ENCODE data around the gene FOXO3. TPM values are rescaled to one million over a fixed set of nuclear protein-coding genes. Genes with fewer than 3 reads are reported as not detected.

Gene FOXO3
- total and polyA plus RNA-seq, 2 of the 8 experiments (the other 6 are each of a cell fraction or from before 2014, with no cell fraction given) = 13.1 to 19.3 TPM

GRCh38 chr6:108575905-108576494 is 15.3 kb downstream of the FOXO3 start:
- Histone ChIP-seq H3K18ac (ENCODE audit: extremely low read depth, low read length) (no peak overlapping the region), H3K79me2 (ENCODE audit: control insufficient read depth in 1 of 2, insufficient read depth in 2 of 2, low read length in 2 of 2) (peaks cover 0 to 78% of the 10 kb centered on the region in 2 experiments; a peak in 3 of 4 replicates), H2AK5ac (ENCODE audit: low read depth, low read length) (no peak overlapping the region), H2BK5ac (ENCODE audit: low read depth, low read length) (no peak overlapping the region), H3K4me3 (ENCODE audit: extremely low read depth in 1 of 4, insufficient read depth in 2 of 4, low read depth in 3 of 4, low read length in 4 of 4) (no peak overlapping the region), H3K9me3 (ENCODE audit: insufficient read depth in 2 of 2, low read depth in 1 of 2, low read length in 1 of 2) (no peaks in the 10 kb centered on the region), H2BK120ac (replicated peaks; ENCODE audit: low read depth, low read length) (no peak overlapping the region), H2BK12ac (ENCODE audit: low read depth, low read length) (no peak overlapping the region), H4K91ac (replicated peaks; ENCODE audit: insufficient read length, low read length) (no peak overlapping the region), H2BK20ac (ENCODE audit: low read length) (no peak overlapping the region), H3K23me2 (ENCODE audit: low read depth, low read length) (no peaks in the 10 kb centered on the region), H2BK15ac (ENCODE audit: low read length) (no peak overlapping the region), H3K36me3 (ENCODE audit: control insufficient read depth in 2 of 4, insufficient read depth in 4 of 4, low read length in 3 of 4) (peaks cover 0 to 2% (median under 1%) of the 10 kb centered on the region in 4 experiments; a peak in 4 of 8 replicates), H3K23ac (ENCODE audit: insufficient read length) (no peak overlapping the region), H3K4me2 (ENCODE audit: insufficient read depth in 1 of 2, low read depth in 2 of 2, low read length in 2 of 2) (no peak overlapping the region), H3K79me1 (ENCODE audit: low read depth, low read length) (no peaks in the 10 kb centered on the region; the same call in none of the 2 replicates), H2AFZ (ENCODE audit: low read length) (no peak overlapping the region), H4K8ac (ENCODE audit: extremely low read depth, insufficient read depth, low read length) (no peak overlapping the region), H3K9ac (replicated peaks in 1 of 4; ENCODE audit: extremely low read depth in 1 of 4, low read depth in 3 of 4, low read length in 3 of 4) (no peak overlapping the region), H3K27ac (ENCODE audit: low read depth, low read length) (no peak overlapping the region), H3K4ac (replicated peaks; ENCODE audit: insufficient read length, low read depth, low read length) (no peak overlapping the region), H3K14ac (ENCODE audit: insufficient read length) (no peak overlapping the region), H4K20me1 (replicated peaks in 1 of 2; ENCODE audit: control insufficient read depth in 1 of 2, insufficient read depth in 2 of 2, low read length in 2 of 2) (peaks cover 0 to 2% of the 10 kb centered on the region in 2 experiments), H3K27me3 (replicated peaks in 1 of 4; ENCODE audit: control insufficient read depth in 3 of 4, extremely low read depth in 1 of 4, insufficient read depth in 3 of 4, low read length in 3 of 4) (no peaks in the 10 kb centered on the region), H4K5ac (ENCODE audit: insufficient read length, low read depth, low read length) (no peak overlapping the region), H3K4me1 (replicated peaks in 1 of 4; ENCODE audit: control insufficient read depth in 3 of 4, insufficient read depth in 4 of 4, low read length in 3 of 4) (no peaks in the 10 kb centered on the region), H3K56ac (replicated peaks; ENCODE audit: insufficient read length, low read depth, low read length) (no peak overlapping the region)
- ChIA-PET POLR2A (ENCODE audit: partially characterized antibody) (interaction anchor here (1.3 to 2.2 kb wide), 3 partner anchors 9 to 16 kb away, joined by 3 to 8 read pairs (median 3); partner anchors contain the start of gene FOXO3), CTCF (ENCODE audit: partially characterized antibody) (interaction anchor here (0.9 to 1.7 kb wide), 3 partner anchors 21 to 76 kb away, joined by 3 read pairs; no protein-coding TSS in a partner anchor)
- 96% methylated on average over 2 of the region's 2 CpGs; no CpG with 5 or more reads in 1 of the 2 experiments for WGBS, 2 experiments (ENCODE audit: extremely low coverage in 1 of 2, insufficient coverage in 1 of 2, insufficient read length in 1 of 2, insufficient replicate concordance in 2 of 2, low coverage in 1 of 2, low lambda C conversion rate in 2 of 2, missing lambda C conversion rate in 1 of 2)
- FAIRE-seq (no peak), DNase-seq (ENCODE audit: low read depth in 1 of 2, low spot score in 2 of 2) (no peak)
- TF ChIP-seq MAX (IDR thresholded peaks at IDR 0.05) (no peak), FOSL1 (IDR thresholded peaks at IDR 0.05; ENCODE audit: insufficient read depth, low read depth, low read length) (no peak), ZNF274 (IDR thresholded peaks at IDR 0.05; ENCODE audit: borderline replicate concordance, extremely low read depth, low read length) (no peak), HDAC6 (IDR thresholded peaks at IDR 0.05; ENCODE audit: low read depth, low read length) (no peak), CEBPB (IDR thresholded peaks at IDR 0.05; ENCODE audit: low read depth, low read length) (no peak), CHD1 (IDR thresholded peaks at IDR 0.05; ENCODE audit: low read depth, low read length) (no peak)
